HG02759 (cell line): ENCODE measurements around the gene LRRC8C.

Experiments
- ATAC-seq: cut with Tn5 transposase; IDR thresholded peaks from one replicate; pipeline ENCODE4 v1.9.1; 2021; ENCODE audit warnings: mild to moderate bottlenecking, moderate library complexity; ENCODE audit not compliant: unreplicated experiment

LRRC8C gene

GRCh38 chr1:89670163-89670562, 37.2 kb downstream of the LRRC8C start:
- peak; percentile 99 for ATAC-seq

- no peak for ATAC-seq
Observed at GRCh38 chr1:89670711-89671110, 37.8 kb downstream of the LRRC8C start.

- ATAC-seq = no peak
Observed at GRCh38 chr1:89671775-89672488, 39.0 kb downstream of the LRRC8C start.

- no peak for ATAC-seq
Observed at GRCh38 chr1:89672489-89673183, 39.7 kb downstream of the LRRC8C start.

GRCh38 chr1:89673251-89673650, 40.3 kb downstream of the LRRC8C start:
- no peak for ATAC-seq

- no peak for ATAC-seq
Observed at GRCh38 chr1:89675677-89676076, 42.8 kb downstream of the LRRC8C start.

GRCh38 chr1:89681045-89681729, 48.3 kb downstream of the LRRC8C start:
- no peak for ATAC-seq

GRCh38 chr1:89682611-89683010, 49.7 kb downstream of the LRRC8C start:
- ATAC-seq = no peak

GRCh38 chr1:89685461-89685860, 52.5 kb downstream of the LRRC8C start:
- no peak for ATAC-seq

GRCh38 chr1:89686520-89686919, 53.6 kb downstream of the LRRC8C start:
- ATAC-seq = no peak

GRCh38 chr1:89687254-89687653, 54.3 kb downstream of the LRRC8C start:
- ATAC-seq = no peak

- no peak for ATAC-seq
Observed at GRCh38 chr1:89688607-89689006, 55.7 kb downstream of the LRRC8C start.

- no peak for ATAC-seq
Observed at GRCh38 chr1:89689234-89689633, 56.3 kb downstream of the LRRC8C start.

GRCh38 chr1:89690595-89690994, 57.7 kb downstream of the LRRC8C start:
- ATAC-seq = no peak

GRCh38 chr1:89692601-89693521, 59.9 kb downstream of the LRRC8C start:
- peak; percentile 56 for ATAC-seq

- no peak for ATAC-seq
Observed at GRCh38 chr1:89695847-89696246, 62.9 kb downstream of the LRRC8C start.

GRCh38 chr1:89697383-89697782, 64.5 kb downstream of the LRRC8C start:
- ATAC-seq = no peak

GRCh38 chr1:89698020-89698560, 65.2 kb downstream of the LRRC8C start:
- ATAC-seq = no peak

- no peak for ATAC-seq
Observed at GRCh38 chr1:89698624-89699023, 65.7 kb downstream of the LRRC8C start.

- ATAC-seq = no peak
Observed at GRCh38 chr1:89699451-89699986, 66.6 kb downstream of the LRRC8C start.
